ENCODE measurements around the gene NUAK2. TPM values are rescaled to one million over a fixed set of nuclear protein-coding genes. Genes with fewer than 3 reads are reported as not detected.
A peak's percentile ranks its signal among the peaks of the same experiment; 100 is the strongest.

Gene NUAK2
- total RNA-seq, 6 donors from 2014 or later, result 8.5 to 14.7 (median 10.3) TPM

GRCh38 chr1:205262731-205263171 is 58.8 kb downstream of the NUAK2 start:
- 44% methylated on average over 8 of the region's 8 CpGs for WGBS, 2 donors
- no peaks in the 10 kb centered on the region for H3K27me3 ChIP-seq
- H3K4me3 ChIP-seq, result no peak overlapping the region
- ATAC-seq (ENCODE audit: low FRiP score in 2 of 2) (no peak), DNase-seq (no peak)
- no peak for TF ChIP-seq CTCF (IDR thresholded peaks at IDR 0.05)
- TF ChIP-seq POLR2AphosphoS5 (IDR thresholded peaks at IDR 0.05), result no peak
- H3K27ac ChIP-seq, result peak overlapping the region in 1 of 4 donors; percentile 54
- H3K9me3 ChIP-seq, result no peaks in the 10 kb centered on the region
- peaks cover 22 to 52% (median 40%) of the 10 kb centered on the region in 4 donors for H3K4me1 ChIP-seq
- no peaks in the 10 kb centered on the region for H3K36me3 ChIP-seq

GRCh38 chr1:205261946-205262691 is 59.4 kb downstream of the NUAK2 start:
- H3K27me3 ChIP-seq, result no peaks in the 10 kb centered on the region
- no peak overlapping the region for H3K4me3 ChIP-seq
- no peaks in the 10 kb centered on the region for H3K9me3 ChIP-seq
- H3K4me1 ChIP-seq, result peaks cover 22 to 46% (median 36%) of the 10 kb centered on the region in 4 donors
- H3K36me3 ChIP-seq, result no peaks in the 10 kb centered on the region
- 28 to 47% methylated on average over 5 of the region's 5 CpGs for whole genome bisulfite sequencing, 2 donors
- DNase-seq (no peak), ATAC-seq (ENCODE audit: low FRiP score in 2 of 2) (no peak)
- H3K27ac ChIP-seq, result peak overlapping the region in 1 of 4 donors; percentile 54
- TF ChIP-seq POLR2AphosphoS5 (IDR thresholded peaks at IDR 0.05) (no peak), POLR2A (IDR thresholded peaks at IDR 0.05) (no peak), CTCF (IDR thresholded peaks at IDR 0.05) (no peak), EP300 (IDR thresholded peaks at IDR 0.05) (no peak)

- Histone ChIP-seq H3K4me3 (no peak overlapping the region), H3K9me3 (no peaks in the 10 kb centered on the region), H3K36me3 (no peaks in the 10 kb centered on the region), H3K4me1 (peaks cover 22 to 42% (median 38%) of the 10 kb centered on the region in 4 donors), H3K27me3 (no peaks in the 10 kb centered on the region), H3K27ac (no peak overlapping the region)
- no peak for ATAC-seq (ENCODE audit: low FRiP score in 2 of 2)
- TF ChIP-seq POLR2AphosphoS5 (IDR thresholded peaks at IDR 0.05), result no peak
- no peak for TF ChIP-seq EP300 (IDR thresholded peaks at IDR 0.05)
- no peak for TF ChIP-seq POLR2A (IDR thresholded peaks at IDR 0.05)
- no peak for TF ChIP-seq CTCF (IDR thresholded peaks at IDR 0.05)
- DNase-seq, result peak in 1 of 2 donors; percentile 67
- 46 to 59% methylated on average over 8 of the region's 8 CpGs for WGBS, 2 donors
These were observed 60.4 kb downstream of the NUAK2 start for GRCh38 chr1:205260948-205261732.

GRCh38 chr1:205259998-205260397 is 61.5 kb downstream of the NUAK2 start:
- WGBS, 2 donors, result 50% methylated on average over 1 of the region's 1 CpG; no CpG with 5 or more reads in 1 of the 2 donors
- Histone ChIP-seq H3K36me3 (no peaks in the 10 kb centered on the region), H3K27ac (peak overlapping the region in 3 of 4 donors; percentile 39 to 45 (median 42)), H3K4me3 (no peak overlapping the region), H3K4me1 (peaks cover 22 to 47% (median 42%) of the 10 kb centered on the region in 4 donors), H3K27me3 (no peaks in the 10 kb centered on the region), H3K9me3 (no peaks in the 10 kb centered on the region)
- no peak for TF ChIP-seq CTCF (IDR thresholded peaks at IDR 0.05)
- ATAC-seq (ENCODE audit: low FRiP score in 2 of 2) (no peak), DNase-seq (no peak)

All from upper lobe of left lung (tissue), 6 donors.